ENCODE data around the gene CCSER2.
"Not testable (repeated sequence)": the region's sequence is repeated elsewhere in the genome, so short reads cannot be mapped to it uniquely, and the experiment has no call there.

The CCSER2 gene

DNA sequence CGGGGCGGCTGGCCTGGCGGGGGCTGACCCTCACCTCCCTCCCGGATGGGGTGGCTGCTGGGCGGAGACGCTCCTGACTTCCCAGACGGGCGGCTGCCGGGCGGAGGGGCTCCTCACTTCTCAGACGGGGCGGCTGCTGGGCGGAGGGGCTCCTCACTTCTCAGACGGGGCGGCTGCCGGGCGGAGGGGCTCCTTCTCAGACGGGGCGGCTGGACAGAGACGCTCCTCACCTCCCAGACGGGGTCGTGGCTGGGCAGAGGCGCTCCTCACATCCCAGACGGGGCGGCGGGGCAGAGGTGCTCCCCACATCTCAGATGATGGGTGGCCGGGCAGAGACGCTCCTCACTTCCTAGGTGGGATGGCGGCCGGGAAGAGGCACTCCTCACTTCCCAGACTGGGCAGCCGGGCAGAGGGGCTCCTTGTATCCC, 19.2 kb downstream of the CCSER2 start:
- DNase-seq (ENCODE audit: low read depth), result not testable (repeated sequence)

DNA sequence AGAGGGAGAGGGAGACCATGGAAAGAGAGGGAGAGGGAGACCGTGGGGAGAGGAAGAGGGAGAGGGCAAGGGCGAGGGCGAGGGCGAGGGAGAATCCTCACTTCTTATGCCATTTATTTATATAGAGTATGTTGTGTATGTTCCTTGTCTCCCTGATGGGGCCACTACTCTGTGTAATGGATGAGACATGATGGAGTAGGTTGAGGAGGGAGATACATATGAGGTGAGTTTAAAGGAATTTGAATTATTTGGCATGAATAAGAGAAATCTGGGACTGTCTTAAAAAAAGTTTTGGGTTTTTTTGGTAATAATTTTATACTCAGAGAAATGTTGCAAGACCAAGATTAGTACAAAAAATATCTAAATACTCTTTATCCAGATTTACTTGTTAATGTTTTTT, 20.1 kb downstream of the CCSER2 start:
- peak; percentile 82 for DNase-seq (ENCODE audit: low read depth)

GRCh38 chr10:84348860-84349259, 20.5 kb downstream of the CCSER2 start:
- DNase-seq (ENCODE audit: low read depth), result peak; percentile 84

DNA sequence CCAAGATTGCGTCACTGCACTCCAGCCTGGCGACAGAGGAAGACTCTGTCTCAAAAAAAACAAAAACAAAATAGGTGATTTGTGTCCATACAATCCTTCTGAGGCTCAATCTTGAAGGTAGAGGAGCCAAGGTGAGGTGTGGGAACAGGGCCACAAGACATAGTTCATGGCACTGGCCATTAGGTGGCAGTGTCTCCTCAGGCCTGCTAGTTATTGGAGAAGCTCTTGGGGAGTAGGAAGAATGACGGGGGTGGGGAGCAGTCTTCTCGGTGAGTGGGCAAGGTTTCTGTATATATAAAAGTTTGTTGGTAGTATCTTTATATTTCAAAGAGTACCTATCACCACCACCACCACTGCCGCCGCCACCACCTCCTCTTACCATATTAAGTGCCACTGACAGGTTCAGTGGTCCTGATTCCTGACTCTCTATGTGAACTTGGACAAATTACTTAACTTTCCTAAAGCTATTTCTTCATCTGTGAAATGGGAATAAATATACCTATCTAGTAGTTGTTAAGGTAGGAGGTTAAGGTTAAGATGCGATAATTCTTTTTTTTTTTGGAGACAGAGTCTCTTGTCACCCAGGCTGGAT, 24.0 kb downstream of the CCSER2 start:
- DNase-seq (ENCODE audit: low read depth), result peak; percentile 69

- DNase-seq (ENCODE audit: low read depth), result no peak
Observed at GRCh38 chr10:84353052-84353803, 24.8 kb downstream of the CCSER2 start.

GRCh38 chr10:84354623-84355022, 26.2 kb downstream of the CCSER2 start:
- DNase-seq (ENCODE audit: low read depth), result no peak

GRCh38 chr10:84355106-84355505, 26.7 kb downstream of the CCSER2 start:
- DNase-seq (ENCODE audit: low read depth), result no peak

DNA sequence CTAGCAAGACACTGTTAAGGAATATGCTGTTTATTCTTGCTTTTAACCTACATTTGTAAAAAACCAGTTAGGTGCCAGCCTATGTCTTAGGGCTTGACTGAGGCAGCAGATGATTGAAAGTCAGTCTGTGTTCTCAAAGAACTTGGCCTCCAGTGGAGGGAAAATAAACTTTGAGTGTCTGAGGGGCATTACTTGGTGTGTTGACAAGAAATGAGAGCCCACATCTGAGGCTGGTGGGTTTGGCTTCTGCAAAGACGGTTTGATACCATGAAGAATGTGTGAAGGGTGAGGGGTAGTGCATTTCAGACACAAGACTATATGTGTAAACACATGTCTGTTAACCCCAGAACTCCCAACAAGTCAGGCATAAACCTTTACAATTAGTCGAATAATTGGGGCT, 28.5 kb downstream of the CCSER2 start:
- DNase-seq (ENCODE audit: low read depth), result no peak

GRCh38 chr10:84358743-84359142, 30.4 kb downstream of the CCSER2 start:
- DNase-seq (ENCODE audit: low read depth), result no peak

GRCh38 chr10:84360637-84361365, 32.4 kb downstream of the CCSER2 start:
- peak; percentile 63 for DNase-seq (ENCODE audit: low read depth)

DNA sequence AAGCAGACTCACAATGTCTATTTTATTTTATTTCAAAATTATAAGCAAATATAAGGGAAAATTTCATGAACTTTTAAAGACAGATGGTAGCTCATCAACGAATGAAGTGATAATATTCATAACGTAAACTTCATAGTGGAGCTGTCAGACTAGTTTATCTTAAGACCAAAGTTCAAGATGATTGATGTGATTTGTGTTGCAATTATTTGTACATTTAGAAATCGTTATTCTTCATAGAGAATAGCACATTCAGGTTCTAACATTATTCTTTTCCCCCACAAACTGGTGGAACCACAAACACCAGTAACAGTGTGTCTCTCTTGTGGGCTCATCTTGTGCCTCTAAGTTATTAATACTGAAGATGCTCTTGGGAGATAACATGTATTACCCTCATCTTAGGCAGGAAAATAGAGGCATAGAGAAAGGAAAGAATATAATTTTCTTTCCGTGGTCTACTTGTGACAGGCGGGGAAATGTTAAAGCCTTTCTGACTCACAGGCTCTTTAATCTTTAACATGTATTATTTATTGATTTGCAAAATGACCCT, 37.0 kb downstream of the CCSER2 start:
- DNase-seq (ENCODE audit: low read depth), result no peak

DNA sequence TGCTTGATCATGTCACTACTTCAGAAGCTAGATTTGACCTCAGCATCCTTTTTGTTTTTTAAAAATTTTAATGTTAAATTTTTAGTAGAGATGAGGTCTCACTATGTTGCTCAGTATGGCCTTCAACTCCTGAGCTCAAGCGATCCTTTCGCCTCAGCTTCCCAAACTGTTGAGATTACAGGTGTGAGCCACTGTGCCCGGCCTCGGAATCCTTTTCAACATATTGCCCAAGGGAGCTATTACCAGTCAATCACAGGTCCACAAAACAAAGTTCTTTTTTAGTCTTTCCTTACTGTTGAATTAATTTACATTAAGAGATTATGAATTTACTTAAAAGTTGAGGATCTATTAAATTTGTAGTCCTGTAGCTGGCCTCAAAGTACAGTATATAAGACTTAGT, 37.7 kb downstream of the CCSER2 start:
- no peak for DNase-seq (ENCODE audit: low read depth)

DNA sequence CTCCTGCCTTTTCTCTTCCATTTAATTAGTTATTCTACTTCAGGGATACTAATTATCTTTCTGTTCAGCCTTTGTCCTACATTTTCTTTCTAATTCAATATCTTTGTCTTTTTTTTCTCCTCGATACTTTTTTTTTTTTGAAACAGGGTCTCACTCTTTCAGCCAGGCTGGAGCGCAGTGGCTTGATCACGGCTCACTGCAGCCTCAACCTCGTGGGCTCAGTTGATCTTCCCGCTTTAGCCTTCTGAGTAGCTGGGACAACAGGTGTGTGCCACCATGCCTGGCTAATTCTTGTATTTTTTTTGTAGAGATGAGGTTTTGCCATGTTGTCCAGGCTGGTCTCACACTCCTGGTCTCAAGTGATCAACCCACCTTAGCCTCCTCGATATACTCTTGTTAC, 38.9 kb downstream of the CCSER2 start:
- no peak for DNase-seq (ENCODE audit: low read depth)

DNA sequence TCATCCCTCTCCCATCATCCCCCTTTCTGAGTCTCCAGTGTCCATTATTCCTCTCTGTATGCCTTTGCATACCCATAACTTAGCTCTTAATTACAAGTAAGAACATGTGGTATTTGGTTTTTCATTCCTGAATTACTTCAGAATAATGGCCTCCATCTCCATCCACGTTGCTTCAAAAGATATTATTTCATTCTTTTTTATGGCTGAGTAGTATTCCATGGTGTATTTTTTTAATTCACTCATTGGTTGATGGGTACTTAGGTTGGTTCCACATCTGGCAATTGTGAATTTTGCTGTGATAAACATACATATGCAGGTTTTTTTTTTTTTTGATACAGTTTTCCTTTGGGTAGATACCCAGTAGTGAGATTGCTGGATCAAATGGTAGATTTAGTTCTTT, 40.4 kb downstream of the CCSER2 start:
- DNase-seq (ENCODE audit: low read depth), result no peak

DNA sequence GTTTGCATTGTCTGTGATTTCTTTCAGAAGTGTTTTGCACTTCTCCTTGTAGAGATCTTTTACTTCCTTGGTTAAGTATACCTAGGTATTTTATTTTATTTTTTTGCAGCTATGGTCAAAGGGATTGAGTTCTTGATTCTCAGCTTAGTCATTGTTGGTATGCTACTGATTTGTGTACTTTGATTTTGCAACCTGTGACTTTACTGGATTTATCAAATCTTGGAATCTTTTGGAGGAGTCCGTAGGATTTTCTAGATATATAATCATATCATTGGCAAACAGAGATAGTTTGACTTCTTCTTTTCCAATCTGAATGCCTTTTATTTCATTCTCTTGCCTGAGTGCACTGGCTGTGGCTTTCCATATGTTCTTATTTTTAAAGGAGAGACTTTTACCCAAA, 41.9 kb downstream of the CCSER2 start:
- DNase-seq (ENCODE audit: low read depth), result no peak

DNA sequence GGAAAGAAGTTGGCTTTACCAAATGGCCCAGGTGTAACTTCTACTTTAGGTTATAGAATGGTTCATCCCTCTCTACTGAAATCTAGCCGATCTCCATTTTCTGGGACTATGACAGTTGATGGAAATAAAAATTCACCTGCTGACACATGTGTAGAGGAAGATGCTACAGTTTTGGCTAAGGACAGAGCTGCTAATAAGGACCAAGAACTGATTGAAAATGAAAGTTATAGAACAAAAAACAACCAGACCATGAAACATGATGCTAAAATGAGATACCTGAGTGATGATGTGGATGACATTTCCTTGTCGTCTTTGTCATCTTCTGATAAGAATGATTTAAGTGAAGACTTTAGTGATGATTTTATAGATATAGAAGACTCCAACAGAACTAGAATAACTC, 43.6 kb downstream of the CCSER2 start:
- no peak for DNase-seq (ENCODE audit: low read depth)

- no peak for DNase-seq (ENCODE audit: low read depth)
Observed at GRCh38 chr10:84373000-84373399, 44.6 kb downstream of the CCSER2 start.

DNA sequence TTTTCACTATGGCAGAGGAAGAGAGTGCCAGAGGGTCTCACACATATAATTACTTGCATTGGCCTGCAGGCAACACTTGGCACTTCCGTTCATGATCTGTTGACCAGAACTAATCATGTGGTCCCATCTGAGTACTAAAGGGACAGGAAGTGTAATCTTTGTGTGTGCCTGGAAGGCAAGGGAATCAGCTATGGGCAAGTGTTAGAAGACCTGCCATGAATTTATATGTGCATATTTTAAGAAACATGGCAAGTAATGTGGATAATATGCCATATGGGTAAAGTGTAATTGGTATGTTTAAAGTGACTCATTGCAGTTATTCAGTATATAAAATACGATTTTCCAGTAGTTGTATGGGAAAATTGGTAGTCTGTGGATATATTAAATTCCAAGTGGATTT, 46.1 kb downstream of the CCSER2 start:
- DNase-seq (ENCODE audit: low read depth), result no peak

DNA sequence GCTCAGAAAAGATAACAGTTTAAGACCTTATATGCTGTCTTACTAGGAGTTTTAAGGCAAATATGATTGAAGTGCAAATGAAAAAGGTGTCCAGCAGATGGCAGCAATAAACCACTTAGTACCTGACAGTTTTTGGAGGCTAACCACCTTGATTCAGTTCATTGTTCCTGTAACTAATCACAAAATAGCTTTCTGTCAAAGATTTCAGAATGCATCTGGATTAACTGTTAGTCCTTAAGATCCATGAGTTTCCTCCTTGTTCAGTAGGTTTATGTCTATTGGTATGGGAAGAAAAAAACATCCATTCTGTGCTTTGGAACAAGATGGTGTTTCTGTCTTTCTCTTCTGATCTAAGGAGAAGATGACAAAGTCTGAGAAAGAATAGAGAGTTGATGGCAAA, 46.6 kb downstream of the CCSER2 start:
- DNase-seq (ENCODE audit: low read depth), result peak; percentile 64

GRCh38 chr10:84375881-84376280, 47.5 kb downstream of the CCSER2 start:
- no peak for DNase-seq (ENCODE audit: low read depth)

GRCh38 chr10:84388148-84388547, 59.8 kb downstream of the CCSER2 start:
- DNase-seq (ENCODE audit: low read depth), result no peak

GRCh38 chr10:84390364-84390763, 62.0 kb downstream of the CCSER2 start:
- no peak for DNase-seq (ENCODE audit: low read depth)

DNA sequence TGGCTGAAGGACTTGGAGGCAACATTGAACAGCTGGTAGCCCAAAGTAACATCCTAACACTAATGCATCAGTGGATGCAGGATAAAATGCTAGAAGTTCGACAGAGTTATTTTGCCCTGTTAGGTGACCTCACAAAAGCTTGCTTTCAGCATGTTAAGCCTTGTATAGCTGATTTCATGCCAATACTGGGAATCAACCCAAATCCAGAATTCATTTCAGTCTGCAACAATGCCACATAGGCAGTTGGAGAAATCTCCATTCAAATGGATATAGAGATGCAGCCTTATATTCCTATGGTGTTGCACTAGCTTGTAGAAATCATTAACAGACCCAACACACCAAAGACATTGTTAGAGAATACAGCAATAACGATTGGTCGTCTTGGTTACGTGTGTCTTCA, 62.9 kb downstream of the CCSER2 start:
- DNase-seq (ENCODE audit: low read depth), result no peak
